Ramos (cell line): Measurements from ENCODE around the gene XRCC6.
"Not testable (repeated sequence)": the region's sequence is repeated elsewhere in the genome, so short reads cannot be mapped to it uniquely, and the experiment has no call there.

ENCODE experiments used
- in situ Hi-C: fragments of 300-500 bp; cut with MboI; formaldehyde crosslinking; loops from one replicate; pipeline ENCODE4 v1.14.3; 2022; ENCODE audit warnings: low sequenced_read_pairs; ENCODE audit not compliant: unreplicated experiment

Gene XRCC6

GRCh38 chr22:41682033-41682807, 61.1 kb downstream of the XRCC6 start:
- in situ Hi-C loops: no loop called here

DNA sequence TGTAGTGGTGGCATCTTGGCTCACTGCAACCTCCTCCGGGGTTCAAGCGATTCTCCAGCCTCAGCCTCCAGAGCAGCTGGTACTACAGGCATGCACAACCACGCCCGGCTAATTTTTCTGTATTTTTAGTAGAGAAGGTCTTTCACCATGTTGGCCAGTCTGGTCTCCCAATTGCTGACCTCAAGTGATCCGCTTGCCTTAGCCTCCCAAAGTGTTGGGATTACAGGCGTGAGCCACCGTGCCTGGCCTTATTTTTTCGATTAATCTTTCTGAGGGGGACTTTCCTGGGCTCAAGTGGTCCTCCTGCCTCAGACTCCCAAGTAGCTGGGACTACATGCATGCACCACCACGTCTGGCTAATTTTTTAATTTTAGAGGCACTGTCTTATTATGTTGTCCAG, 62.0 kb downstream of the XRCC6 start:
- in situ Hi-C loops: no loop called here

GRCh38 chr22:41683616-41684015, 62.5 kb downstream of the XRCC6 start:
- in situ Hi-C loops: no loop called here

DNA sequence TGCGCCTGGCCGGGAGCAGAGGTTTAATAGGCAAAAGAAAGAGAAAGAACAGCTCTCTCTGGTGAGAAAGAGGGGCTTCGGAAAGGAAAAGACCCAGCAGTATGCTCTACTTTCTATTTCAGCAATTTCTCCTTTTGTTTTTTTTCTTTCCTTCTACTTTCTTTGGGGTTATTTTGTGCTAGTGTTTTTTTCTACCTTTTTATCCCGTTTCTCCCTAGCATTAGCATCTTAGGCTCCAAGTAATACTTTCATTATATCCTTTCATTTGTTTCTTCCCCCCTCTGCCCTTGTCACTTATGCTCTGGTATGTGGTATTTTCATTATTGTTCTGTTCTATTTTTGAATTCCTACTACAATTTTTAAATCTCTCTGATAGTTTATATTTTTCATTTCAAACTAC, 63.1 kb downstream of the XRCC6 start:
- in situ Hi-C loops: no loop called here

DNA sequence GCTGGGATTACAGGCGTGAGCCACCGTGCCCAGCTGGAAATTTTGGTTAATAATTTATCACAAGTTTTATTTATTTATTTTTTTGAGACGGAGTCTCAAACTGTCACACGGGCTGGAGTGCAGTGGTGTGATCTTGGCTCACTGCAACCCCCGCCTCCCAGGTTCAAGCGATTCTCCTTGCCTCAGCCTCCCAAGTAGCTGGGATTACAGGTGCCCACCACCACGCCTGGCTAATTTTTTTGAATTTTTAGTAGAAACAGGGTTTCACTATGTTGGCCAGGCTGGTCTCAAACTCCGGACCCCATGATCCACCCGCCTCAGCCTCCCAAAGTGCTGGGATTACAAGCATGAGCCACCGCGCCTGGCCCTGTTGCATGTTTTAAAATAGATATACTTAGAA, 65.8 kb downstream of the XRCC6 start:
- in situ Hi-C loops: not testable (repeated sequence)

DNA sequence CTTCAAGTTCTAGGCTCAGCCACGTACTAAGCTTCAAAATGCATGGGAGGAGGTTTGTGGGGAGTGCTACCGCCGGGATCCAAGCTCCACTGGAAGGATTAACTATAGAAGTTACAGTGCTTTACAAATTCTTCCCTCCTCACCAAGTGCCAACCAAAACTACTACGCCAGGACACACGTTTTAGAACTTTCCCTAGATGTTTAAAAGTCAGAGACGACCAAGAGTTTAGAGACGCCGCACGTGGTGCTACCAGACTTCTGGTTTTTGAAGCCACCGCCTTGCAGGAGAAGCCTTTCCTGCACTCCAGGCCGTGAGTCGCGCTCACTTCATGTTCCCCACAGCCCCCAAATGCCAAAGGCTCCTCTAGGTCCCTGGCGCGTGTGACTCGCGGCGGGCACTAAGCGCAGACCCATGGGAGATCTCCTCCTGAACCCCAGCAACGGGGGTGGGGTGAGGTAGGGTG, 66.8 kb downstream of the XRCC6 start:
- in situ Hi-C loops: no loop called here

DNA sequence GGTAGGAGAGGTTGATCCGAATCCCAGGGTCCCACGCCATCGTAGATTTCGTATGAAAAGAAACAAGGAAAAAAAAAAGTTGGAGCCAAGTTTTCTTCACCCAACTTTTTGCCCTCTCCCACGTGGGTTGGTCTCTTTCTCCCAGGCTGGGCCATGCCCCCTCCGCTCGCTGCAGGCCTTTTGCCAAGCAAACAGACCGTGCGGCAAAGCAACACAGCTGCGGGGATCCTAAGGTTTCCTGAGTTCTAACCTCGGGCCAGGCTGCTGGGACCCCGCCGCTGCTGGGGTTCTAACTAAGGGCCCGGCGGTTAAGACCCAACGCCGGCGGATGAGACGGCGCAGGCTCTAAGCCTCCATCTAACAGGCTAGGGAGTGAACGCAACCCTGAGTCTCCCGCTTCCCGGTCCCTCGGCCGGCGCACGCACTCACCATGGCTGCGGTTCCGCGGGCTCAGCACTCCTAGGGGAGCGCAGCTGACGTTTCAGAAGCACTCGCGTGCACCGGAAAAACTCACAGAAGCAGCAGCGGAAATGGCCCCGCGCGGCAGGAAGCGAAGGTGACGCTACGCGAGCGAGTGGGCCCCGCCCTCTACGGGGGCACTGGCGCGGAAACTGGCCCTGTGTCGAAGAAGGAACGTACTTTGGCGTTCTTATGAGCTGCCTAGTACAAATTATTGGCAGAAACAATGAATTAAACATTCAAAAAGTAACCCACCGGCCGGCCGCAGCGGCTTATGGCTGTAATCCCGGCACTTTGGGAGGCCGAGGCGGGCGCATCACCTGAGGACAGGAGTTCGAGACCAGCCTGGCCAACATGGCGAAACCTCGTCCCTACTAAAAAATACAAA, 67.5 kb downstream of the XRCC6 start, which contains the start of gene SNU13:
Gene SNU13, minus strand, starts transcription at position 503 of the 847 bp plus-strand sequence. Its CDS starts 71 bp downstream, at position 432.
- in situ Hi-C loops: no loop called here

- in situ Hi-C loops: no loop called here
These were observed 69.4 kb downstream of the XRCC6 start for GRCh38 chr22:41690476-41690875.

GRCh38 chr22:41695211-41695610, 74.1 kb downstream of the XRCC6 start:
- in situ Hi-C loops: loop anchor here (5.0 kb wide), 1 partner anchor 247 kb away; no protein-coding TSS in a partner anchor

GRCh38 chr22:41696703-41697102, 75.6 kb downstream of the XRCC6 start:
- in situ Hi-C loops: loop anchor here (5.0 kb wide), 1 partner anchor 246 kb away; no protein-coding TSS in a partner anchor

DNA sequence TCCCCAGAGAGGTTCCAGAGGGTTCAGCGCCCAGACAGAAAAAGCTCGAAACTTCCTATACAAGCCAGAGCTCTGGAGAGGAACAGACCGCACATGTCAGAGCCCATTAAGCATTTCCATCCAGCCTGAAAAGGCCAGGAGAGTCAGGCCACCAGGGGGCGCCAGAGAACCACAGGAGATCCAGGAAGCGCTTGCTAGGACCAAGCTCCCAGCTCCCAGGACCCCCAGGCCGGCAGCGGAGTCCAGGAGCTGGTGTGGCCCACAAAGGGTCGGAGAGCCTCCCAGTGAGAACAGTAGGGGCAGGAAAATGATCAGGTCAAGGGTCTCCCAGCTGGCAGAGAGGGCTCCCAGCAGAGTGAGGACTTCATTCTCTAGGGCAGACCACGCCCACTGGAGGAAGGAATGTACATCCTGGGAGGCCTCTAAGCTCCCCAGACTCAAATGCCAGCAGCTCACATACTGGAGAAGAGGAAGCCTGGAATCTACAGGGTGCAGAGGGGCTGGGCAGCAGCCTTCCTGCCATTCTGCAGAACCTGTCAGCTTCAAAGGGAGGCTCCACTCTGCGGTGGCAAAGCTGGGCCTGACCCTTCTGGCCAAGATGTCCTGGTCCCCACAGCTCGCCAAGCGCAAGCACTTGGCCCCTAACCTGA, 76.2 kb downstream of the XRCC6 start:
- in situ Hi-C loops: loop anchor here (5.0 kb wide), 1 partner anchor 245 kb away; no protein-coding TSS in a partner anchor

- in situ Hi-C loops: loop anchor here (5.0 kb wide), 1 partner anchor 243 kb away; no protein-coding TSS in a partner anchor
These were observed 78.4 kb downstream of the XRCC6 start, which contains the start of gene MEI1 for GRCh38 chr22:41699264-41700107. MEI1 (plus strand) TSS chr22:41699503; CDS start chr22:41699539, 36 bp downstream.

DNA sequence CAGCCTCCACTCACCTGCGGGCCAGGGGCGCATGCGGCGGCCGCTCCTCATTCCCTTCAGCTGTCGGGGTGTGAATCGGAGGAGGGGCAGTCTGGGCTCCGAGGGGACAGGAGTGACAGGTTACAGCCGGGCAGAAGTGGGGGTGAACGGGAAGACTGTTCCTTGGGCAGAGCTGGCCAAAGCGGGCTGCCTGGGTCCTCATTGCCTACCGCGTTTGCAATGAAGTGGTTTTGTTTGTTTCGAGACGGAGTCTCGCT, 78.9 kb downstream of the XRCC6 start:
- in situ Hi-C loops: no loop called here

GRCh38 chr22:41702763-41703162, 81.7 kb downstream of the XRCC6 start:
- in situ Hi-C loops: no loop called here

- in situ Hi-C loops: no loop called here
These were observed 88.2 kb downstream of the XRCC6 start for GRCh38 chr22:41709341-41709740.

GRCh38 chr22:41713004-41713403, 91.9 kb downstream of the XRCC6 start:
- in situ Hi-C loops: no loop called here
